ENCODE data around the gene CUTA. TPM values are rescaled to one million over a fixed set of nuclear protein-coding genes. Genes with fewer than 3 reads are reported as not detected.
"Not testable (repeated sequence)": the region's sequence is repeated elsewhere in the genome, so short reads cannot be mapped to it uniquely, and the experiment has no call there.

CUTA gene
- total RNA-seq, 2 experiments from 2014 or later = 164 to 175 TPM

DNA sequence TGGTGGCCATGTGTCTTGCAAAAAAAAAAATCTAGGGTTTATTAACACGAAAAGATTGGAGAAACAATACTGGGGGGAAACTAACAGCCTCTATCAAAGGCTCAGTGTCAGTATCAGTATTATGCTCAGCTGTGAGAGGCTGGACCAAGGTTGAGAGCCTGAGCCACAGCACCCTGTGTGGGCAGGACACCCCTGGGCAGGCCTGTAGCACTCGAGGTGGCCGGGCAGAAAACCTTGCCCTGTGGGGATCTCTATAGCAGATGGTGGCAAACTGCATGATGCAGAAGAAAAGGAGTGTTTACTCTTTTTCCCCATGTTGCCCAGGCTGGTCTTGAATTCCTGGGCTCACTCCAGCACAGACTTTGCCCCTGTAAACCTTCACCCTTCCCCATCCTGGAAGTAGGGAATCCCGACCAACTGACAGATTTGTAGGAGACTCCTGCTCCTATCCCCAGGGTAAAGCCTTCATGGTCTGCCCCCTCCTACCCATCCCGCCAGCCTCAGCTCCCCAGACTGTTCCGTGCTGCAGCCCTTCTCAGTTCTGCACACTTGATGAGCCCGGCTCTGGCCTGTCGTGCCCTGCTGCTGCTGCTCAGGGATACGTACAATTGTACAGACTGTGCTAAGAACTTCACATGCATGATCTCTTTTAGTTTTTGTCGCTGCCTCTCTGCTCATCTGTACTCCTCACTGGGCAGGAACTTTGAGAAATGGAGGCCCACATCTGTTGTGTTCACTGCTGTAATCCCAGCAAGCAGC is 34.3 kb downstream of the CUTA start:
- Histone ChIP-seq H3K4me1 (ENCODE audit: insufficient read depth, low read length, poor library complexity, severe bottlenecking) (no peaks in the 10 kb centered on the region), H3K4me2 (ENCODE audit: low read length) (no peak overlapping the region), H3K9me2 (ENCODE audit: insufficient read depth, low read length) (no peaks in the 10 kb centered on the region), H3K27ac (ENCODE audit: low read depth, low read length, poor library complexity, severe bottlenecking) (no peak overlapping the region), H3K4me3 (ENCODE audit: low read depth, low read length, poor library complexity, severe bottlenecking) (no peak overlapping the region), H3K36me3 (ENCODE audit: insufficient read depth, low read length) (no peaks in the 10 kb centered on the region), H3K79me2 (ENCODE audit: insufficient read depth, low read depth, low read length) (no peaks in the 10 kb centered on the region), H2AFZ (ENCODE audit: low read length) (no peak overlapping the region), H4K20me1 (ENCODE audit: insufficient read depth, low read length) (no peaks in the 10 kb centered on the region), H3K9me3 (ENCODE audit: low read length) (no peaks in the 10 kb centered on the region)
- intact Hi-C loops (cut with micrococcal nuclease; ENCODE audit: unreplicated experiment) = no loop called here
- no TSS peak for BruUV-seq (replicated peaks)
- ChIA-PET POLR2A (no interaction called here), CTCF (ENCODE audit: unreplicated experiment) (no interaction called here)
- DNase-seq (ENCODE audit: low spot score) = no peak
- no peak for TF ChIP-seq EZH2phosphoT487 (IDR thresholded peaks at IDR 0.05; ENCODE audit: borderline replicate concordance, low read depth, low read length)
- TF ChIP-seq, protein P1, sequence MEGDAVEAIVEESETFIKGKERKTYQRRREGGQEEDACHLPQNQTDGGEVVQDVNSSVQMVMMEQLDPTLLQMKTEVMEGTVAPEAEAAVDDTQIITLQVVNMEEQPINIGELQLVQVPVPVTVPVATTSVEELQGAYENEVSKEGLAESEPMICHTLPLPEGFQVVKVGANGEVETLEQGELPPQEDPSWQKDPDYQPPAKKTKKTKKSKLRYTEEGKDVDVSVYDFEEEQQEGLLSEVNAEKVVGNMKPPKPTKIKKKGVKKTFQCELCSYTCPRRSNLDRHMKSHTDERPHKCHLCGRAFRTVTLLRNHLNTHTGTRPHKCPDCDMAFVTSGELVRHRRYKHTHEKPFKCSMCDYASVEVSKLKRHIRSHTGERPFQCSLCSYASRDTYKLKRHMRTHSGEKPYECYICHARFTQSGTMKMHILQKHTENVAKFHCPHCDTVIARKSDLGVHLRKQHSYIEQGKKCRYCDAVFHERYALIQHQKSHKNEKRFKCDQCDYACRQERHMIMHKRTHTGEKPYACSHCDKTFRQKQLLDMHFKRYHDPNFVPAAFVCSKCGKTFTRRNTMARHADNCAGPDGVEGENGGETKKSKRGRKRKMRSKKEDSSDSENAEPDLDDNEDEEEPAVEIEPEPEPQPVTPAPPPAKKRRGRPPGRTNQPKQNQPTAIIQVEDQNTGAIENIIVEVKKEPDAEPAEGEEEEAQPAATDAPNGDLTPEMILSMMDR (conservative IDR thresholded peaks at IDR 0.05; ENCODE audit: low read length) = no peak

DNA sequence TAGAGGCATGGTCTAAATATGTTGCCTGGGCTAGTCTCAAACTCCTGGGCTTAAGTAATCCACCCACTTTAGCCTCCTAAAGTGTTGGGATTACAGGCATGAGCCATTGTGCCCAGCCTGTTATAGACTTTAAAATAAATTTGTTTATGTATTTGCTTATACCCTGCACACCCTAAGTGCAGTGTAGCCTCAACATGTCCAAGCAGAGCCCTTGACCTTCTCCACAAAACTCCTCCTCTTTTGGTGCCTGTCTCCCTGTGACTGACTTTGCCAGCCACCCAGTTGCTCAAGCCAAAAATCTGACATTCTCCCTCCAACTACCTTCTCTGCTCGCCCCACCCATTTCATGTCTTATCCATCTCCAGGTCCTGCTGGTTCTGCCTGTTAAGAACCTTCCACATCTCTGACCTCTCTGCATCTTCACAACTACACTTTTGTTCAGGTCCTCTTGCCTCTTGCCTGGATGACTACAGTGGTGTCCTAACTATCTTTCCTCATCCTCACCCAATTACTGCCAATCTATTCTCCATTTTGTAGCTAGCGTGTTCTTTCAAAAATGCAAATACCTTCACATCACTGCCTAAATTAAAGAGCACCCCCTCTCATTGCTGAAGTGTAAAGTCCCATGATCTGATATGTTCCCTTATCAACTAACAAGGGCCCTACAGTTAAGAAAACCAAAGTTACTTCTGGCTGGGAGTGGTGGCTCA is 37.5 kb downstream of the CUTA start:
- ChIA-PET CTCF (ENCODE audit: unreplicated experiment) (no interaction called here), POLR2A (no interaction called here)
- intact Hi-C loops (cut with micrococcal nuclease; ENCODE audit: unreplicated experiment) = no loop called here
- Histone ChIP-seq H3K79me2 (ENCODE audit: insufficient read depth, low read depth, low read length) (no peaks in the 10 kb centered on the region), H2AFZ (ENCODE audit: low read length) (no peak overlapping the region), H3K9me2 (ENCODE audit: insufficient read depth, low read length) (no peaks in the 10 kb centered on the region), H3K4me3 (ENCODE audit: low read depth, low read length, poor library complexity, severe bottlenecking) (no peak overlapping the region), H3K4me2 (ENCODE audit: low read length) (no peak overlapping the region), H3K36me3 (ENCODE audit: insufficient read depth, low read length) (no peaks in the 10 kb centered on the region), H3K9me3 (ENCODE audit: low read length) (no peaks in the 10 kb centered on the region), H4K20me1 (ENCODE audit: insufficient read depth, low read length) (no peaks in the 10 kb centered on the region), H3K4me1 (ENCODE audit: insufficient read depth, low read length, poor library complexity, severe bottlenecking) (no peaks in the 10 kb centered on the region), H3K27ac (ENCODE audit: low read depth, low read length, poor library complexity, severe bottlenecking) (no peak overlapping the region)
- TF ChIP-seq EZH2phosphoT487 (IDR thresholded peaks at IDR 0.05; ENCODE audit: borderline replicate concordance, low read depth, low read length) = no peak
- TF ChIP-seq, protein P1 (conservative IDR thresholded peaks at IDR 0.05; ENCODE audit: low read length) = no peak
- DNase-seq (ENCODE audit: low spot score) = no peak
- no TSS peak for BruUV-seq (replicated peaks)

DNA sequence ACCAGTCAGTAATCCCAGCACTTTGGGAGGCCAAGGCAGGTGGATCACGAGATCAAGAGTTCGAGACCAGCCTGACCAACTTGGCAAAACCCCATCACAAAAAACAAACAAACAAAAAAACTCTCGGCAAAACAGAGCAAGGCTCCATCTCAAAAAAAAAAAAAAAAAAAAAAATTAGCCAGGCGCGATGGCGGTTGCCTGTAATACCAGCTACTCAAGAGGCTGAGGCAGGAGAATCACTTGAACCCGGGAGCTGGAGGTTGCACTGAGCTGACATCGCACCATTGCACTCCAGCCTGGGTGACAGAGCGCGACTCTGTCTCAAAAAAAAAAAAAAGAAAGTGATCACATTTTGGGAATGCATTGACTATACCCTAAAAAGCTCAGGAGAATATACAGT is 38.7 kb downstream of the CUTA start:
- H3K36me3 ChIP-seq (ENCODE audit: insufficient read depth, low read length); H3K4me1 ChIP-seq (ENCODE audit: insufficient read depth, low read length, poor library complexity, severe bottlenecking); H3K4me3 ChIP-seq (ENCODE audit: low read depth, low read length, poor library complexity, severe bottlenecking); H3K4me2 ChIP-seq (ENCODE audit: low read length); intact Hi-C loops (cut with micrococcal nuclease; ENCODE audit: unreplicated experiment); H2AFZ ChIP-seq (ENCODE audit: low read length); POLR2A ChIA-PET; BruUV-seq (replicated peaks); H3K79me2 ChIP-seq (ENCODE audit: insufficient read depth, low read depth, low read length); H4K20me1 ChIP-seq (ENCODE audit: insufficient read depth, low read length); H3K9me3 ChIP-seq (ENCODE audit: low read length); DNase-seq (ENCODE audit: low spot score); H3K27ac ChIP-seq (ENCODE audit: low read depth, low read length, poor library complexity, severe bottlenecking); CTCF ChIA-PET (ENCODE audit: unreplicated experiment); H3K9me2 ChIP-seq (ENCODE audit: insufficient read depth, low read length): not testable (repeated sequence)

Measured in OCI-LY7 (cell line).